ENCODE measurements around the gene CCDC149.

CCDC149 gene

DNA sequence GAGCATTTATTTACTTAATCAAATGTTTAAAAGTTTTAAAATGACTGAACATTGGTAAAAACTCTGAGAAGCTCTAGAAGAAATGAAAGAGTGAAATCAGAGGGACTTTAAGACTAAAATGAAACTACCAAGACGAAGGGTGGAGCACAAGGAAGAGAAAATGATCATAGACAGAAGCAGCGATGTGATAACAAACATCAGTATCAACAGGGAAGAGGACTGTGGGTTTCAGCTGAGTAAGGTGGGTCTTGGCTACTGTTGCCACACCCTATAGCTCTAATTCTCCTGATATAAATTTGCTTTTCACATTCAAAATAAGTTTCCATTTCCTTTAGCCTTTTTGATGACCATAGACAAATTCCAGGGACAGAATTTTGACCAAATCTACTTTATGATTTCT lies 99.1 kb downstream of the CCDC149 start:
- TF ChIP-seq, protein P1, sequence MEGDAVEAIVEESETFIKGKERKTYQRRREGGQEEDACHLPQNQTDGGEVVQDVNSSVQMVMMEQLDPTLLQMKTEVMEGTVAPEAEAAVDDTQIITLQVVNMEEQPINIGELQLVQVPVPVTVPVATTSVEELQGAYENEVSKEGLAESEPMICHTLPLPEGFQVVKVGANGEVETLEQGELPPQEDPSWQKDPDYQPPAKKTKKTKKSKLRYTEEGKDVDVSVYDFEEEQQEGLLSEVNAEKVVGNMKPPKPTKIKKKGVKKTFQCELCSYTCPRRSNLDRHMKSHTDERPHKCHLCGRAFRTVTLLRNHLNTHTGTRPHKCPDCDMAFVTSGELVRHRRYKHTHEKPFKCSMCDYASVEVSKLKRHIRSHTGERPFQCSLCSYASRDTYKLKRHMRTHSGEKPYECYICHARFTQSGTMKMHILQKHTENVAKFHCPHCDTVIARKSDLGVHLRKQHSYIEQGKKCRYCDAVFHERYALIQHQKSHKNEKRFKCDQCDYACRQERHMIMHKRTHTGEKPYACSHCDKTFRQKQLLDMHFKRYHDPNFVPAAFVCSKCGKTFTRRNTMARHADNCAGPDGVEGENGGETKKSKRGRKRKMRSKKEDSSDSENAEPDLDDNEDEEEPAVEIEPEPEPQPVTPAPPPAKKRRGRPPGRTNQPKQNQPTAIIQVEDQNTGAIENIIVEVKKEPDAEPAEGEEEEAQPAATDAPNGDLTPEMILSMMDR (conservative IDR thresholded peaks at IDR 0.05; ENCODE audit: control insufficient read depth, insufficient read depth, low read depth, low read length), result no peak
- no peak for DNase-seq (ENCODE audit: low read depth)
- no peak overlapping the region for H3K4me3 ChIP-seq (ENCODE audit: control insufficient read depth, low read depth, low read length)

DNA sequence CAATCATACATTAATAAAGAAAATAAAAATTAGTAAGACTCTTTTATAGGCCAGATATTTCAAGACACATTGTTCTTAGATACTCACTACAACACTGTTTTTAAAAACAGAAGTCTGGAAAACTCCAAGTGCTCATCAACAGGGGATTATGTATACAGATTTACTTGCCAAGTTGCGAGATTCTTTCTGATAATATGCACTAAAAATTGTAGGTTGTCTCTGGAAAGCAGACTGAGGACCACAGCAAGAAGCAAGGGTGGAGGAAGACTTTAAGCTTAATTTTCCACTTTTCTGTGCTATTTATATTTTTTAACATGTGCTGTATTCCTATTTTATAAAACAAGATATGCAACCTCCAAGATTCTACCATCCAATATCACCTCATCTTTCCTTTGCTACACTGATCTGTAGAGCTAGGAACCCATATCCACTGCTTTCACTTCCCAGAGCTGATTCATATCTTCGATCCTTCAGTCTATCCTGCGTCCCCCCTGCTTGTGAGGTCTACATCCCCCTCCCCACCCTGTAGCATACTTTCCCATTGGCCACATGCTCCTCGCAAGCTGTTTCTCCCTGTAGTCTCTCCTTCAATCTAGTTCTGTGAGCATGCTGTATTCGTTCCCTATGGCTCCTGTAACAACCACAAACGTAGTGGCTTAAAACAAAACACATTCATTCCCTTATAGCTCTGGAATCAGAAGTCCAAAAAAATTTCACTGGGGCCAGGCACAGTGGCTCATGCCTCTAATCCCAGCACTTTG lies 101.8 kb downstream of the CCDC149 start:
- H3K4me3 ChIP-seq (ENCODE audit: control insufficient read depth, low read depth, low read length), result no peak overlapping the region
- TF ChIP-seq, protein P1 (conservative IDR thresholded peaks at IDR 0.05; ENCODE audit: control insufficient read depth, insufficient read depth, low read depth, low read length), result no peak
- no peak for DNase-seq (ENCODE audit: low read depth)

DNA sequence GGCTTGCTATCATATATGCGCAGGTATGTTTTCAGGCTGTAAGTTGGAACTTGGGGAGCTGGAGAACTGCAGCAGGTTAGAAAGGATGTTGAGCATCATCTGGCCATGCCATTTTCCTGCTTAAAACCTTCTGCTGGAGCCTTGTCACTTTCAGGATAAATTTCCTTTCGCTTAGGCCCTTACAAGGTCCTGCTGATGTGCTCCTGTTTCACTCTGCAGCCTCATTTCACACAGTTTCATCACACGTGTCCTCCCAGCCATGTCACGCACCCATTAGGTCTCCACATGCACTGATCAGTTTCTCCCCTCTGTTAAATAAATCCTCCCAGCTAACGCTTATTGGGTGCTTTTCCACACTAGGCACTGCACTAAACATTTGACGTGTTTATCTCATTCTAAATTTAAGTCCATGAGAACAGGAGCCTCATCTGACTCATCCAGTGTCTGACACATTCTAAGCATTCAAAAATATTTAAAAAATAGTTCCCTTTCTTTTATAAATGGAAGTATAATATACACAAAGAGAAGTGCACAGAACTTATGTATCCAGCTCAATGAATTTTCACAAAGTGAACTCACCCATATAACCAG lies 102.9 kb downstream of the CCDC149 start:
- no peak overlapping the region for H3K4me3 ChIP-seq (ENCODE audit: control insufficient read depth, low read depth, low read length)
- DNase-seq (ENCODE audit: low read depth), result peak; percentile 30
- TF ChIP-seq, protein P1 (conservative IDR thresholded peaks at IDR 0.05; ENCODE audit: control insufficient read depth, insufficient read depth, low read depth, low read length), result no peak

DNA sequence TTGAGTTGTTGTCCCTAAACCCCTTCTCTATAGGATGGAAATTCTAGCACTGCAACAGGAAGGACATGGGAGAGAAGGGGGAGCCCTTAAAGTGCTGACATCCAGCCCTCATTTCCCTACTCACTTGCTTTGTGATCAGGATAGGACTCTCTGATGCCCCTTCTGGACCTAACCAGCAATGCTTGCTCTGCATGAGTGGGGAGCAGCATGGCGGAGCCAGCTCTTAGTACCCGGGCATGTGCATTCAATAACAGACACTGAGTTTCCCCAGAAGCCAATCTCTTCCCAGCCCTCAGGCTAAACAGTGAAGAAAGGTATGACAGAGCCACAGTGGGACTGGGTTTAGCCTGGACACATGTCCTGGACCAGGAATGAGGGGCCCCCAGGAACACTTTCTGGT lies 103.5 kb downstream of the CCDC149 start:
- no peak for DNase-seq (ENCODE audit: low read depth)
- TF ChIP-seq, protein P1 (conservative IDR thresholded peaks at IDR 0.05; ENCODE audit: control insufficient read depth, insufficient read depth, low read depth, low read length), result peak; percentile 18
- H3K4me3 ChIP-seq (ENCODE audit: control insufficient read depth, low read depth, low read length), result no peak overlapping the region

DNA sequence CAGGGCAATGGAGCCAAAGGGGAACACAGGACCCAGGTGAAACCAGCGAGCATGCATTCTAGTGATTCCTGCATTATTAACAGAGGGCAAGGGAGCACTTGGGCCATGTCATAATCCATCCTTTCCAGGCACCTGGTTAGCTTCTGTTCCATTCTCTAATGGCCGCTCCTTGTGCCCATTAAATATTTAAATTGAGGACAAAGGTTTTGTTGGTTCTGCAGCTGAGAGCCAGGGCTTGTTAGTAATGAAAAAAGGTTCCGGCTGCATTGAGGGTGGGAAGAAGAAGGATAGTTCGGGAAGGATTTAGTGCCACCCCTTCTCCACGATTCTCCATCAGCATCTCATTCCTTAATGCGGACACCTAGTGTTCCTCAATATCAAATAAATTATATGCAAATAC lies 103.9 kb downstream of the CCDC149 start:
- no peak for DNase-seq (ENCODE audit: low read depth)
- no peak overlapping the region for H3K4me3 ChIP-seq (ENCODE audit: control insufficient read depth, low read depth, low read length)
- TF ChIP-seq, protein P1 (conservative IDR thresholded peaks at IDR 0.05; ENCODE audit: control insufficient read depth, insufficient read depth, low read depth, low read length), result no peak

DNA sequence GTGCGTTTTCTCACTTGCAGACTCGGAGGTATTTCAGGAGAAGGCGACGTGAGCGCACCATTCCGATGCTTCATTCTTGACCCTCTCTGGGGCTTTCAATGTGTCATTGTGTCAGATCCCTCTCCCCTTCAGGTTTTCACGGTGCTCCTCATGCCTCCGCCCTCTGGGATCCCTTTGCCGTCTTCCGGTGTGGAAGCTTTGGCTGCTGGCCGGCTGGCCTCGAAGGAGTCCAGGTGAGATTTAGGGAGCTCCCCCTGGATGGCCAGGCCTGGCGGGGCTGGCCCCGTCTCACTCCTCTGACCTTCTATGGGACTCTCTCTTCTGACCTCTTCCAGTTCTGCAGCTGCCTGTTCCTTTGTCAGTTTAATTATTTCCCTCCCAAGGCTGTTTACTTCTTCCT lies 104.6 kb downstream of the CCDC149 start:
- H3K4me3 ChIP-seq (ENCODE audit: control insufficient read depth, low read depth, low read length), result no peak overlapping the region
- no peak for DNase-seq (ENCODE audit: low read depth)
- TF ChIP-seq, protein P1 (conservative IDR thresholded peaks at IDR 0.05; ENCODE audit: control insufficient read depth, insufficient read depth, low read depth, low read length), result no peak
